ENCODE results near the gene TRAF7. TPM values are rescaled to one million over a fixed set of nuclear protein-coding genes. Genes with fewer than 3 reads are reported as not detected.

TRAF7 gene
- total RNA-seq, 1 experiment from 2014 or later = 160 TPM

DNA sequence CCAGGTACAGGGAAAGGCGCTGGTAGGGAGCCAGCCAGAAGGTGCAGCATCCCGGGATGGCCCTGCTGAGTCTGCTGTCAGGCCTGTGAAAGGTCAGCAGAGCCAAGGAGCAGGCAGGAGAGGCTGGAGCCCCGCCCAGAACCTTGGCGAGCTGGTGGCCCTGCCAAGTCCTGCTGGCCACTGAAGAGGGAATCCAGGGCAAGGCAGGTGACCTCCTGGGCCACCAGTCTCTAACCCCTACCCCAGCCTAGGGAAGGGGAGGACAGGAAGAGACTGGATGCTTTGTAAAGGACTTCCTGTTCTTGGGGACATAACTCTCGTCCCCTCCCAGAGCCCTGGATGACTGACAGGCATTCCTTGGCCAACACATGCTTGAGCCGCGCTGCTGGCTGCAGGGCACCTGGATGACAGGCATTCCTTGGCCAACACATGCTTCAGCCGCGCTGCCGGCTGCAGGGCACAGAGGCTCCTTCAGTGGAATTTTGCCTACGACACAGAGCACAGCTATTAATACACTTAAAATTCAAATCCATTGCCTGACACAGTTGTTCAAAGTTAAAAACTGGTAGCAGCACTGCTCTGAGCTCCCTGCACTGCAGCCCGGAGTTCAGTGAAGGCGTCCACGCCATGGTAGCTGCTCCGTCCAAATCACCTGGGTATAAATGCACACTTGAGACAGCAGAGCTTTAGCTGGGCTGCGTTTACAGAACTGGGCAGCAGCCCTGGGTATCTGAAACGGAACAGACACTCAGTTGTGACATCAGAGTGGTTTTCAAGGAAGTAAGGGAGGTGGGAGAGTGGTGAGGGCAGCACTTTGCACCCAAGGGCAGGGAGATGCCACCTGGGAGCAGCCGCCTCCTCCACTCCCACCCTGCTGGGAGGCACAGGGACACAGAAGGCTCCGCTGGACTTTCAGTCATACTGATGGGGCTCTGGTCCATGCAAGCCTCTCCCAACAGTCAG, 57.1 kb downstream of the TRAF7 start:
- Histone ChIP-seq H4K20me1 (ENCODE audit: insufficient read depth) (peaks cover 9% of the 10 kb centered on the region; the same call in 1 of the 2 replicates), H3K9me2 (ENCODE audit: insufficient read depth) (no peaks in the 10 kb centered on the region), H2AFZ (ENCODE audit: low read depth, low read length, poor library complexity, severe bottlenecking) (no peak overlapping the region), H3K36me3 (ENCODE audit: control insufficient read depth in 1 of 2, insufficient read depth in 2 of 2, low read length in 2 of 2) (peaks cover 2 to 22% of the 10 kb centered on the region in 2 experiments; a peak in 2 of 4 replicates), H3K4me2 (ENCODE audit: low read length) (peak overlapping the region; percentile 99), H3K9me3 (ENCODE audit: control insufficient read depth in 1 of 2, insufficient read depth in 1 of 2, low read depth in 1 of 2, low read length in 2 of 2) (no peaks in the 10 kb centered on the region), H3K27ac (ENCODE audit: low read depth, low read length) (peak overlapping the region; percentile 98), H3K4me1 (ENCODE audit: control insufficient read depth in 1 of 2, insufficient read depth in 2 of 2, low read length in 2 of 2) (peaks cover 23 to 37% of the 10 kb centered on the region in 2 experiments), H3K4me3 (replicated peaks in 1 of 2; ENCODE audit: low read depth in 1 of 2, low read length in 2 of 2) (peak overlapping the region; percentile 62 to 84), H3K27me3 (ENCODE audit: insufficient read depth, low read length) (no peaks in the 10 kb centered on the region), H3K9ac (ENCODE audit: low read length) (peak overlapping the region; percentile 92), H3K79me2 (ENCODE audit: insufficient read depth, low read length) (peaks cover 37% of the 10 kb centered on the region)
- POLR2A ChIA-PET = no interaction called here
- CTCF ChIA-PET = no interaction called here
- BruUV-seq (replicated peaks) = TSS peak; percentile 82
- TF ChIP-seq POLR2A (IDR thresholded peaks at IDR 0.05; ENCODE audit: borderline replicate concordance, extremely low read depth, insufficient read depth, insufficient read length) (peak; percentile 34), FOSL1 (IDR thresholded peaks at IDR 0.05; ENCODE audit: low read depth) (no peak), JUND (IDR thresholded peaks at IDR 0.05) (no peak), SRF (IDR thresholded peaks at IDR 0.05; ENCODE audit: low read depth) (no peak), TCF7L2 (IDR thresholded peaks at IDR 0.05; ENCODE audit: borderline replicate concordance, extremely low read depth, insufficient read depth, insufficient read length) (no peak), ZFX (IDR thresholded peaks at IDR 0.05) (no peak)
- TF ChIP-seq, protein P1, sequence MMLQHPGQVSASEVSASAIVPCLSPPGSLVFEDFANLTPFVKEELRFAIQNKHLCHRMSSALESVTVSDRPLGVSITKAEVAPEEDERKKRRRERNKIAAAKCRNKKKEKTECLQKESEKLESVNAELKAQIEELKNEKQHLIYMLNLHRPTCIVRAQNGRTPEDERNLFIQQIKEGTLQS (IDR thresholded peaks at IDR 0.05) = no peak
- ATAC-seq (no peak), DNase-seq (ENCODE audit: low read depth, low spot score) (no peak)
- intact Hi-C loops (cut with micrococcal nuclease) = no loop called here
- RAD21 ChIA-PET (ENCODE audit: low non-redundant PET in 1 of 2, low total read pairs in 2 of 2, uncharacterized antibody in 2 of 2, unreplicated experiment in 2 of 2) = no interaction called here
